HepG2 (cell line): ENCODE measurements around the gene SLC2A8. TPM values are rescaled to one million over a fixed set of nuclear protein-coding genes. Genes with fewer than 3 reads are reported as not detected.

Source experiments
- RORA ChIP-seq: sonication (generic); formaldehyde crosslinking; IDR thresholded peaks from 2 replicates; pipeline ENCODE4 v1.5.0; 2020; ENCODE audit warnings: mild to moderate bottlenecking, missing genetic modification reagents, moderate library complexity
- ZMYM4 ChIP-seq: sonication (generic); formaldehyde crosslinking; IDR thresholded peaks from 2 replicates; pipeline ENCODE4 v1.8.1; 2023; ENCODE audit warnings: mild to moderate bottlenecking, missing genetic modification reagents
- ZNF160 ChIP-seq: sonication (generic); formaldehyde crosslinking; IDR thresholded peaks from 2 replicates; pipeline ENCODE4 v1.8.0; 2022; ENCODE audit warnings: mild to moderate bottlenecking, inconsistent platforms, missing genetic modification reagents
- ZNF382 ChIP-seq: sonication (generic); formaldehyde crosslinking; IDR thresholded peaks from 2 replicates; pipeline ENCODE4 v1.5.0; 2020; ENCODE audit warnings: missing genetic modification reagents, mild to moderate bottlenecking, borderline replicate concordance
- polyA plus RNA-seq, 8 experiments: library from polyadenylated mRNA; depleted of rRNA in 3 of 8; stranded (reverse) in 7 of 8; unstranded in 1 of 8; fragments of >200 nt; fragmentation: Illumina TruSeq in 4 of 8; extraction: Trizol in 4 of 8; gene quantifications; 2 replicates each; pipeline versions ENCODE4 v1.2.1 to v1.2.3, GENCODE V29; 2011 to 2016; ENCODE audit warnings: low read depth in 4 of 8, missing spikeins in 1 of 8, mixed read lengths in 1 of 8; ENCODE audit not compliant: insufficient read depth in 1 of 8
- total RNA-seq, 5 experiments: library from RNA; depleted of rRNA; stranded (reverse); fragments of >200 nt; fragmentation: Illumina TruSeq; extraction: Trizol; gene quantifications; 2 replicates each; pipeline ENCODE4 v1.2.3, GENCODE V29; 2016; ENCODE audit warnings: low read depth in 1 of 5
- TF ChIP-seq, protein P1 (sequence below): sonication (generic); formaldehyde crosslinking; IDR thresholded peaks from 2 replicates; pipeline ENCODE4 v1.4.0; 2020; ENCODE audit warnings: mild to moderate bottlenecking, missing genetic modification reagents
- TF ChIP-seq, protein P2 (sequence below): sonication (generic); formaldehyde crosslinking; IDR thresholded peaks from 2 replicates; pipeline ENCODE4 v1.4.0; 2020; ENCODE audit warnings: missing genetic modification reagents
- TF ChIP-seq, protein P3 (sequence below): sonication (generic); formaldehyde crosslinking; IDR thresholded peaks from 2 replicates; pipeline ENCODE4 v1.5.0; 2020; ENCODE audit warnings: mild to moderate bottlenecking, missing genetic modification reagents, moderate library complexity

SLC2A8 gene
- total and polyA plus RNA-seq, 2 of the 13 experiments (the other 11 are each of a cell fraction or from before 2014, with no cell fraction given) = 22.6 to 48.6 TPM

DNA sequence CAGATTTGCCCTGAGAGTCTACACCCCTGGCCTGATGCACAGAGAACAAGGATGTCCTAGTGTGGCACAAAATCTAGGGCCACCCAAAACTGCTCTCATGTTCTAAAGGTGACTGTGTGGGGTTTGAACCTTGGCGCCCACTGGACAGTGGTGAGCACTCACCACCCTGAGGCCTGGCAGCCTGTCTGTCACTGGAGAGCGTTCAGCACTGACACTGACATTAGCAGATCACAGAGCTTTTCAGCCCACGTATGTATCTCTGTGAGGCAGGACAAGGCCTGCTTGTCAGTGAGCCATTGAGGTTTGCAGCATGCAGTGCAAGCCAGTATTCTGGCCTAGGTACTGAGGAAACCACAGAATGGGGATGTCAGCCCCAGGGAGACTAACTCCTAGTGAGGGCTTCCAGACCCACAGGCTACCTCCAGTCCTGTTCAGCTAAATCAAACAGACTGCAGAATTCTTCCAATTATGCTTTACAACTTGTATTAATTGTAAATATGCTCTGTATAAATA lies 38.9 kb upstream of the SLC2A8 start (continued):
- TF ChIP-seq, protein P1, sequence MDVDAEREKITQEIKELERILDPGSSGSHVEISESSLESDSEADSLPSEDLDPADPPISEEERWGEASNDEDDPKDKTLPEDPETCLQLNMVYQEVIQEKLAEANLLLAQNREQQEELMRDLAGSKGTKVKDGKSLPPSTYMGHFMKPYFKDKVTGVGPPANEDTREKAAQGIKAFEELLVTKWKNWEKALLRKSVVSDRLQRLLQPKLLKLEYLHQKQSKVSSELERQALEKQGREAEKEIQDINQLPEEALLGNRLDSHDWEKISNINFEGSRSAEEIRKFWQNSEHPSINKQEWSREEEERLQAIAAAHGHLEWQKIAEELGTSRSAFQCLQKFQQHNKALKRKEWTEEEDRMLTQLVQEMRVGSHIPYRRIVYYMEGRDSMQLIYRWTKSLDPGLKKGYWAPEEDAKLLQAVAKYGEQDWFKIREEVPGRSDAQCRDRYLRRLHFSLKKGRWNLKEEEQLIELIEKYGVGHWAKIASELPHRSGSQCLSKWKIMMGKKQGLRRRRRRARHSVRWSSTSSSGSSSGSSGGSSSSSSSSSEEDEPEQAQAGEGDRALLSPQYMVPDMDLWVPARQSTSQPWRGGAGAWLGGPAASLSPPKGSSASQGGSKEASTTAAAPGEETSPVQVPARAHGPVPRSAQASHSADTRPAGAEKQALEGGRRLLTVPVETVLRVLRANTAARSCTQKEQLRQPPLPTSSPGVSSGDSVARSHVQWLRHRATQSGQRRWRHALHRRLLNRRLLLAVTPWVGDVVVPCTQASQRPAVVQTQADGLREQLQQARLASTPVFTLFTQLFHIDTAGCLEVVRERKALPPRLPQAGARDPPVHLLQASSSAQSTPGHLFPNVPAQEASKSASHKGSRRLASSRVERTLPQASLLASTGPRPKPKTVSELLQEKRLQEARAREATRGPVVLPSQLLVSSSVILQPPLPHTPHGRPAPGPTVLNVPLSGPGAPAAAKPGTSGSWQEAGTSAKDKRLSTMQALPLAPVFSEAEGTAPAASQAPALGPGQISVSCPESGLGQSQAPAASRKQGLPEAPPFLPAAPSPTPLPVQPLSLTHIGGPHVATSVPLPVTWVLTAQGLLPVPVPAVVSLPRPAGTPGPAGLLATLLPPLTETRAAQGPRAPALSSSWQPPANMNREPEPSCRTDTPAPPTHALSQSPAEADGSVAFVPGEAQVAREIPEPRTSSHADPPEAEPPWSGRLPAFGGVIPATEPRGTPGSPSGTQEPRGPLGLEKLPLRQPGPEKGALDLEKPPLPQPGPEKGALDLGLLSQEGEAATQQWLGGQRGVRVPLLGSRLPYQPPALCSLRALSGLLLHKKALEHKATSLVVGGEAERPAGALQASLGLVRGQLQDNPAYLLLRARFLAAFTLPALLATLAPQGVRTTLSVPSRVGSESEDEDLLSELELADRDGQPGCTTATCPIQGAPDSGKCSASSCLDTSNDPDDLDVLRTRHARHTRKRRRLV = no peak
- TF ChIP-seq ZMYM4 (CRISPR knock-in tag) = no peak
- no peak for TF ChIP-seq RORA (CRISPR knock-in tag)
- no peak for TF ChIP-seq ZNF160
- TF ChIP-seq, protein P2, sequence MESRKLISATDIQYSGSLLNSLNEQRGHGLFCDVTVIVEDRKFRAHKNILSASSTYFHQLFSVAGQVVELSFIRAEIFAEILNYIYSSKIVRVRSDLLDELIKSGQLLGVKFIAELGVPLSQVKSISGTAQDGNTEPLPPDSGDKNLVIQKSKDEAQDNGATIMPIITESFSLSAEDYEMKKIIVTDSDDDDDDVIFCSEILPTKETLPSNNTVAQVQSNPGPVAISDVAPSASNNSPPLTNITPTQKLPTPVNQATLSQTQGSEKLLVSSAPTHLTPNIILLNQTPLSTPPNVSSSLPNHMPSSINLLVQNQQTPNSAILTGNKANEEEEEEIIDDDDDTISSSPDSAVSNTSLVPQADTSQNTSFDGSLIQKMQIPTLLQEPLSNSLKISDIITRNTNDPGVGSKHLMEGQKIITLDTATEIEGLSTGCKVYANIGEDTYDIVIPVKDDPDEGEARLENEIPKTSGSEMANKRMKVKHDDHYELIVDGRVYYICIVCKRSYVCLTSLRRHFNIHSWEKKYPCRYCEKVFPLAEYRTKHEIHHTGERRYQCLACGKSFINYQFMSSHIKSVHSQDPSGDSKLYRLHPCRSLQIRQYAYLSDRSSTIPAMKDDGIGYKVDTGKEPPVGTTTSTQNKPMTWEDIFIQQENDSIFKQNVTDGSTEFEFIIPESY (CRISPR knock-in tag) = no peak
- no peak for TF ChIP-seq ZNF382 (CRISPR knock-in tag)
- TF ChIP-seq, protein P3, sequence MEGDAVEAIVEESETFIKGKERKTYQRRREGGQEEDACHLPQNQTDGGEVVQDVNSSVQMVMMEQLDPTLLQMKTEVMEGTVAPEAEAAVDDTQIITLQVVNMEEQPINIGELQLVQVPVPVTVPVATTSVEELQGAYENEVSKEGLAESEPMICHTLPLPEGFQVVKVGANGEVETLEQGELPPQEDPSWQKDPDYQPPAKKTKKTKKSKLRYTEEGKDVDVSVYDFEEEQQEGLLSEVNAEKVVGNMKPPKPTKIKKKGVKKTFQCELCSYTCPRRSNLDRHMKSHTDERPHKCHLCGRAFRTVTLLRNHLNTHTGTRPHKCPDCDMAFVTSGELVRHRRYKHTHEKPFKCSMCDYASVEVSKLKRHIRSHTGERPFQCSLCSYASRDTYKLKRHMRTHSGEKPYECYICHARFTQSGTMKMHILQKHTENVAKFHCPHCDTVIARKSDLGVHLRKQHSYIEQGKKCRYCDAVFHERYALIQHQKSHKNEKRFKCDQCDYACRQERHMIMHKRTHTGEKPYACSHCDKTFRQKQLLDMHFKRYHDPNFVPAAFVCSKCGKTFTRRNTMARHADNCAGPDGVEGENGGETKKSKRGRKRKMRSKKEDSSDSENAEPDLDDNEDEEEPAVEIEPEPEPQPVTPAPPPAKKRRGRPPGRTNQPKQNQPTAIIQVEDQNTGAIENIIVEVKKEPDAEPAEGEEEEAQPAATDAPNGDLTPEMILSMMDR (CRISPR knock-in tag) = no peak
